Left ventricle myocardium superior (tissue), 1 donor: Measurements from ENCODE around the gene RNF41. TPM values are rescaled to one million over a fixed set of nuclear protein-coding genes. Genes with fewer than 3 reads are reported as not detected.

Source experiments
- ATAC-seq: fragments of 200-7000 bp; cut with Tn5 transposase; one replicate; pipeline ENCODE4 v1.9.1; 2020; ENCODE audit warnings: mild to moderate bottlenecking, moderate library complexity
- DNase-seq: peaks from one replicate; pipeline ENCODE4 v3.0.0-alpha.2; 2020
- intact Hi-C: fragments of 100-400 bp; cut with micrococcal nuclease; formaldehyde crosslinking; loops from one replicate; pipeline ENCODE4 v1.11.0; 2022
- total RNA-seq: library from RNA; stranded (reverse); fragmentation: NEBNext Ultra II Directional; extraction: Animal tissue kit (Norgen Biotek cat#: 25700); gene quantifications from one replicate; pipeline ENCODE4 v1.2.1, GENCODE V29; 2021
- donor health status: DM: no; HTN: yes; CAD: no; lungs with severe emphysema.

The RNF41 gene
- total RNA-seq, 1 donor from 2014 or later, result 55.3 TPM

GRCh38 chr12:56248711-56249110 lies 27.0 kb upstream of the RNF41 start:
- intact Hi-C loops, result no loop called here
- ATAC-seq, result no peak
- DNase-seq, result no peak

GRCh38 chr12:56247923-56248322 lies 26.2 kb upstream of the RNF41 start:
- no peak for DNase-seq

GRCh38 chr12:56244494-56244893 lies 22.8 kb upstream of the RNF41 start:
- ATAC-seq, result no peak
- intact Hi-C loops, result no loop called here
- DNase-seq, result no peak

More at GRCh38 chr12:56247923-56248322, 26.2 kb upstream of the RNF41 start:
- no peak for ATAC-seq
- intact Hi-C loops, result no loop called here

- intact Hi-C loops, result no loop called here
- DNase-seq (no peak), ATAC-seq (peak; percentile 69)
Observed at GRCh38 chr12:56243731-56244181, 22.0 kb upstream of the RNF41 start.

GRCh38 chr12:56242986-56243385 lies 21.3 kb upstream of the RNF41 start:
- DNase-seq, result no peak
- no peak for ATAC-seq
- intact Hi-C loops, result no loop called here

- ATAC-seq (no peak), DNase-seq (no peak)
- intact Hi-C loops, result no loop called here
Observed at GRCh38 chr12:56241424-56242303, 19.9 kb upstream of the RNF41 start.

- DNase-seq, result no peak
- intact Hi-C loops, result no loop called here
- no peak for ATAC-seq
Observed at GRCh38 chr12:56237552-56237951, 15.8 kb upstream of the RNF41 start.

GRCh38 chr12:56236985-56237384 lies 15.3 kb upstream of the RNF41 start:
- ATAC-seq (peak; percentile 7), DNase-seq (no peak)
- intact Hi-C loops, result no loop called here

GRCh38 chr12:56236091-56236490 lies 14.4 kb upstream of the RNF41 start:
- intact Hi-C loops, result no loop called here
- no peak for DNase-seq
- ATAC-seq, result no peak

GRCh38 chr12:56234746-56235436 lies 13.2 kb upstream of the RNF41 start:
- no peak for ATAC-seq
- DNase-seq, result no peak
- intact Hi-C loops, result no loop called here

GRCh38 chr12:56231184-56231582 lies 9.5 kb upstream of the RNF41 start:
- intact Hi-C loops, result no loop called here
- DNase-seq (no peak), ATAC-seq (no peak)

GRCh38 chr12:56230432-56231183 lies 8.9 kb upstream of the RNF41 start:
- DNase-seq (no peak), ATAC-seq (peak; percentile 35)
- intact Hi-C loops, result no loop called here

- intact Hi-C loops, result no loop called here
- ATAC-seq, result no peak
- no peak for DNase-seq
Observed at GRCh38 chr12:56229916-56230431, 8.3 kb upstream of the RNF41 start, which contains the start of gene SLC39A5. SLC39A5 (plus strand) TSS chr12:56230051; CDS start chr12:56231275, 1,224 bp downstream.

- DNase-seq (no peak), ATAC-seq (no peak)
- intact Hi-C loops, result no loop called here
Observed at GRCh38 chr12:56229082-56229481, 7.4 kb upstream of the RNF41 start.

- DNase-seq (no peak), ATAC-seq (no peak)
- intact Hi-C loops, result no loop called here
Observed at GRCh38 chr12:56224954-56225353, 3.2 kb upstream of the RNF41 start.

GRCh38 chr12:56224102-56224701 lies 2.5 kb upstream of the RNF41 start, which contains the start of gene NABP2:
NABP2 (plus strand) TSS chr12:56224342; CDS start chr12:56224857, 515 bp downstream.
- DNase-seq (peak; percentile 99), ATAC-seq (peak; percentile 85)
- intact Hi-C loops, result no loop called here

- DNase-seq (no peak), ATAC-seq (no peak)
- intact Hi-C loops, result no loop called here
Observed at GRCh38 chr12:56223571-56224101, 1.9 kb upstream of the RNF41 start.

- intact Hi-C loops, result no loop called here
- DNase-seq, result no peak
- no peak for ATAC-seq
Observed at GRCh38 chr12:56222531-56222895, 791 bp upstream of the RNF41 start.
